Left lung (tissue), 10 donors: ENCODE data around the gene FAM78A. TPM values are rescaled to one million over a fixed set of nuclear protein-coding genes. Genes with fewer than 3 reads are reported as not detected.
"Not testable (repeated sequence)": the region's sequence is repeated elsewhere in the genome, so short reads cannot be mapped to it uniquely, and the experiment has no call there.

Source experiments
- ATAC-seq: fragments of 200-7000 bp; cut with Tn5 transposase; one replicate; pipeline ENCODE4 v1.9.1; 2020; ENCODE audit warnings: moderate library complexity
- DNase-seq, 4 donors: peaks; one replicate each; pipeline ENCODE4 v3.0.0-alpha.2; 2013 to 2020
- H3K27ac ChIP-seq, 2 donors: fragments of 200-600 bp; sonication (generic) in 1 of 2; one replicate each; pipeline versions ENCODE4 v1.5.0 to v1.8.0; 2020 to 2021
- H3K27me3 ChIP-seq, 2 donors: fragments of 200-600 bp; sonication (generic) in 1 of 2; one replicate each; pipeline versions ENCODE4 v1.5.0 to v1.8.0; 2020 to 2021
- H3K36me3 ChIP-seq, 2 donors: fragments of 200-600 bp; sonication (generic) in 1 of 2; one replicate each; pipeline versions ENCODE4 v1.5.0 to v1.8.0; 2020 to 2021
- H3K4me1 ChIP-seq, 2 donors: fragments of 200-600 bp; one replicate each; pipeline ENCODE4 v1.8.0; 2021
- H3K4me3 ChIP-seq, 2 donors: fragments of 200-600 bp; sonication (generic) in 1 of 2; one replicate each; pipeline versions ENCODE4 v1.5.0 to v1.8.0; 2020 to 2021; ENCODE audit warnings: mild to moderate bottlenecking in 1 of 2
- H3K9me3 ChIP-seq, 2 donors: fragments of 200-600 bp; sonication (generic) in 1 of 2; one replicate each; pipeline versions ENCODE4 v1.5.0 to v1.8.0; 2020 to 2021
- CTCF ChIP-seq, 2 donors: fragments of 200-600 bp; sonication (generic) in 1 of 2; IDR thresholded peaks; one replicate each; pipeline versions ENCODE4 v1.5.0 to v1.8.0; 2021; ENCODE audit warnings: antibody characterized with exemption in 2 of 2
- intact Hi-C, 2 donors: fragments of 100-400 bp; cut with DNase I; formaldehyde crosslinking; loops; one replicate each; pipeline versions ENCODE4 v1.11.2 to v1.14.2; 2022
- polyA plus RNA-seq, 6 donors: library from polyadenylated mRNA; unstranded; fragments of 120-200 nt; gene quantifications; one replicate each; pipeline ENCODE4 v1.2.1, GENCODE V29; 2013; ENCODE audit not compliant: insufficient read length in 6 of 6
- total RNA-seq, 2 donors: library from RNA; stranded (reverse); fragmentation: NEBNext Ultra II Directional; extraction: Animal tissue kit (Norgen Biotek cat#: 25700); gene quantifications; one replicate each; pipeline ENCODE4 v1.2.1, GENCODE V29; 2021
- donor health status: DM: no; HTN: yes; CAD: no.
- donor health status: DM: no; HTN: no; CAD: no.

FAM78A gene
- total and polyA plus RNA-seq, 8 donors: 3.5 to 18.1 (median 6.5) TPM

DNA sequence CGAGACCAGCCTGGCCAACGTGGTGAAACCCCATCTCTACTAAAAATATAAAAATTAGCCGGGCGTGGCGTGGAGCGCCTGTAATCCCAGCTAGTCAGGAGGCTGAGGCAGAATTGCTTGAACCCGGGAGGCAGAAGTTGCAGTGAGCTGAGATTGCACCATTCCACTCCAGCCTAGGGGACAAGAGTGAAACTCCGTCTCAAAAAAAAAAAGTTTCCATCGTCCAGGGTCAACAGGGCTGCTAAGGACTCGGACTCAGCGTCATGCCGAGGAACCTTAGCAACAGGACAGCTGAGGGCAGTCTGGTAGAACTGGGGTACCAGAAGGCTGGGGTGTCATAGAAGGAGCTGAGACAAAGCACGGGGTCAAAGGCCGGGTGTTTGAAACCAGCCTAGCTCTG lies 21.7 kb downstream of the FAM78A start:
- H3K27ac ChIP-seq: peak overlapping the region; percentile 44 to 97
- H3K4me3 ChIP-seq: no peak overlapping the region

DNA sequence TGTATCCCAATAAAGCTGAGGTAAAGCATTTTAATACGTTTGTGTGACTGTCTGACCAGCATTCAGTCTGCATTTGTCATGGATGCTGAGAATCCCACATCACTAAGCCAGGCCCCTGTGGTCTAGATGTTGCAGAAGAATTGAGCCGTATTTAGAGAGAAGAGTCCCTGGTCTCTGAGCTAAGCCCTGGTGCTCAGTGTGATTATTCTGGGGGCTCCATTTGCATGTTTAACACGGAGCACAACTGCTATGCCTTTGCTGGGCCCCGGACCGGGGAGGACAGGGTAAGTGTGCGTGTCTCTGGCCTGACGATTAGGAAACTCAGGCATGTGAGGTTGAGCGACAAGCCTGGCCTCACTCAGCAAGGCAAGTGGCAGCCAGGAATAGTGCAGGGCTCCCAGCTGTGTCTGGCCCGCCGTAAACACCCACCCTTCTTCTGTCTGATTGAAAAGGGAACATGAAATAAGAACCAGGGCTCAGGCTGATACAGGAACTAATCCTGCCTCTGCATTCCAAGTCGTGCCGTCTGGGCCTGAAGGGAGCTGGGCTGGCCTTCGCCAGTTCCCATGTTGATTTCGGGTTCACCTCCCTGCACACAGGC lies 22.3 kb downstream of the FAM78A start:
- Histone ChIP-seq H3K9me3 (no peaks in the 10 kb centered on the region), H3K4me3 (no peak overlapping the region), H3K36me3 (peaks cover 0 to 6% of the 10 kb centered on the region in 2 donors), H3K27me3 (no peaks in the 10 kb centered on the region), H3K4me1 (peaks cover 0 to 72% of the 10 kb centered on the region in 2 donors), H3K27ac (peak overlapping the region; percentile 44 to 97)
- TF ChIP-seq CTCF (IDR thresholded peaks at IDR 0.05): no peak
- DNase-seq (peak in 2 of 4 donors; percentile 71 to 75), ATAC-seq (peak; percentile 30)
- intact Hi-C loops: no loop called here

More for the DNA sequence above, 21.7 kb downstream of the FAM78A start:
- intact Hi-C loops: no loop called here
- H3K27me3 ChIP-seq: no peaks in the 10 kb centered on the region
- TF ChIP-seq CTCF (IDR thresholded peaks at IDR 0.05): no peak
- no peaks in the 10 kb centered on the region for H3K9me3 ChIP-seq
- no peak for ATAC-seq
- DNase-seq: peak in 1 of 4 donors; percentile 18
- H3K36me3 ChIP-seq: peaks cover 0 to 12% of the 10 kb centered on the region in 2 donors
- H3K4me1 ChIP-seq: peaks cover 0 to 72% of the 10 kb centered on the region in 2 donors

DNA sequence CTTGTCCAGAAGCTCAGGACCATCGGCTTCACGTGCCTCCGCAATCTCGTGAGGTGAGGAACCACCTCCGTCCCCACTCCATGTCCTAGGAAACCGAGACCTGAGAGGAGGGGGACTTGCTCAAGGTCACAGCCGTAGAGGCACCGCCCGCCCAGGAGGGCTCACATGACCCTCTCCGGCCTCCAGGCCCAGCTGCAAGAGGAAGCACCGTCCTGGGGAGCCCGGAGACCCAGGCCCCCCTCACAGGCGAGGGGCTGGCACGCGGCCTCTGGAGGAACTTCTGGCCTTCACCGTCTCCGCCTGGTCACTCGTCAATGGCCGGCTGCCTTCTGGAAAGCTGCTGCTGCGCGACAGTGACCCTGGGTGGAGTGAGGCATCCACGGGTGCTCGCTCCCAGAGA lies 24.2 kb downstream of the FAM78A start:
- Histone ChIP-seq H3K4me3 (peak overlapping the region; percentile 5 to 46), H3K9me3 (no peaks in the 10 kb centered on the region), H3K27ac (peak overlapping the region; percentile 51 to 97), H3K4me1 (peaks cover 0 to 55% of the 10 kb centered on the region in 2 donors), H3K36me3 (no peaks in the 10 kb centered on the region), H3K27me3 (no peaks in the 10 kb centered on the region)
- no peak for TF ChIP-seq CTCF (IDR thresholded peaks at IDR 0.05)
- intact Hi-C loops: no loop called here
- peak; percentile 8 for ATAC-seq
- peak in 2 of 4 donors; percentile 65 to 89 for DNase-seq

- Histone ChIP-seq H3K27ac (no peak overlapping the region), H3K27me3 (no peaks in the 10 kb centered on the region), H3K4me3 (no peak overlapping the region), H3K36me3 (no peaks in the 10 kb centered on the region), H3K4me1 (no peaks in the 10 kb centered on the region), H3K9me3 (peaks cover 0 to 2% of the 10 kb centered on the region in 2 donors)
- DNase-seq: no peak
- ATAC-seq: no peak
- intact Hi-C loops: no loop called here
- no peak for TF ChIP-seq CTCF (IDR thresholded peaks at IDR 0.05)
Observed at GRCh38 chr9:131246618-131247017, 29.7 kb downstream of the FAM78A start.

DNA sequence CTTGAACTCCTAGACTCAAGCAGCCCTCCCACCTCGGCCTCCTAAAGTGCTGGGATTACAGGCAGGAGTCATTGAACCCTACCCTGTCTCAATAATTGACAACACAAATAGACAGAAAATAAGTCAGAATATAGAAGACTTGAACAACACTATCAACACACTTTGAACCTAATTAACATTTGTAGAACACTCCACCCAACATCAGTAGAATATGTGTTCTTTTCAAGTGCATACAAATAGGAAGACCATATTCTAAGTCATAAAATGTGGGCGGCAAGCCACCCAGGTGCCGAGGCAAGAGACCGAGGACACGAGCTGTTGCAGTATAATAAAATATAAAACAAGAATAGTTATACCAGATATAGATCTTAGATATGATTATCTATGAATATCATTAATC lies 32.0 kb downstream of the FAM78A start:
- ATAC-seq, DNase-seq, intact Hi-C loops: not testable (repeated sequence)

More for the DNA sequence above, 32.0 kb downstream of the FAM78A start:
- H3K9me3 ChIP-seq, H3K4me3 ChIP-seq, H3K27me3 ChIP-seq, H3K36me3 ChIP-seq, H3K27ac ChIP-seq, H3K4me1 ChIP-seq: not testable (repeated sequence)
